Activated T-cell treated with anti-CD3 and anti-CD28 coated beads for 1 hour (primary cell): ENCODE measurements around the gene ZNF93.
"Not testable (repeated sequence)": the region's sequence is repeated elsewhere in the genome, so short reads cannot be mapped to it uniquely, and the experiment has no call there.

ENCODE experiments used
- DNase-seq: peaks from one replicate; pipeline ENCODE4 v3.0.0-alpha.2; 2020; ENCODE audit warnings: low read depth

Gene ZNF93

GRCh38 chr19:19938449-19938848 is 37.7 kb downstream of the ZNF93 start:
- DNase-seq = no peak

- no peak for DNase-seq
Measured at GRCh38 chr19:19943848-19944582, 43.3 kb downstream of the ZNF93 start.

- no peak for DNase-seq
Measured at GRCh38 chr19:19944583-19944880, 43.8 kb downstream of the ZNF93 start.

GRCh38 chr19:19946226-19946625 is 45.5 kb downstream of the ZNF93 start:
- no peak for DNase-seq

- no peak for DNase-seq
Measured at GRCh38 chr19:19948800-19949199, 48.1 kb downstream of the ZNF93 start.

- DNase-seq = no peak
Measured at GRCh38 chr19:19955208-19955607, 54.5 kb downstream of the ZNF93 start.

- DNase-seq = no peak
Measured at GRCh38 chr19:19956434-19957075, 55.8 kb downstream of the ZNF93 start.

GRCh38 chr19:19957766-19958165 is 57.0 kb downstream of the ZNF93 start:
- not testable (repeated sequence) for DNase-seq

GRCh38 chr19:19959151-19959799 is 58.5 kb downstream of the ZNF93 start:
- peak; percentile 39 for DNase-seq

GRCh38 chr19:19964416-19964815 is 63.7 kb downstream of the ZNF93 start:
- DNase-seq = no peak

GRCh38 chr19:19966126-19966525 is 65.4 kb downstream of the ZNF93 start:
- not testable (repeated sequence) for DNase-seq

- no peak for DNase-seq
Measured at GRCh38 chr19:19966862-19967261, 66.1 kb downstream of the ZNF93 start.
